ENCODE data around the gene FANK1.
"Not testable (repeated sequence)": the region's sequence is repeated elsewhere in the genome, so short reads cannot be mapped to it uniquely, and the experiment has no call there.

The FANK1 gene

DNA sequence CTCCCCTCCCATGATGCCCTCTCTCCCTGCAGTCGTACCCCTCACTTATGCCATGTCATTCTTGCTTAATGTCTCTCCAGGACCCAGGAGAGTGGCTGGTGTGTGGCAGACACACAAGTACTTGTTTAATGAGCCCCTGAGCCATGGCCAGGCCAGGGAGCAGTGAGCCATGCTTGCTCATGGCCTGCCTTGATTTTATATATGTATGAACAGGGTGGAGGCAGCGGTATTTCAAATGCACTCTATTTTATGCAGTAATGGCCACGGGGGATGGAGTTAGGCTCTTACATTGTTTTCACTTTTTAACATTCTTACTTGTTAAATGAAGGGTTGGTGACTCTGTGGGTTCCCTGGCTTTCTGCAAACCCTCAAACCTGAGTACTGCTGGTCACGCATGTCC is 144.8 kb downstream of the FANK1 start:
- DNase-seq (ENCODE audit: extremely low read depth, low read depth) = no peak
- TF ChIP-seq, protein P1, sequence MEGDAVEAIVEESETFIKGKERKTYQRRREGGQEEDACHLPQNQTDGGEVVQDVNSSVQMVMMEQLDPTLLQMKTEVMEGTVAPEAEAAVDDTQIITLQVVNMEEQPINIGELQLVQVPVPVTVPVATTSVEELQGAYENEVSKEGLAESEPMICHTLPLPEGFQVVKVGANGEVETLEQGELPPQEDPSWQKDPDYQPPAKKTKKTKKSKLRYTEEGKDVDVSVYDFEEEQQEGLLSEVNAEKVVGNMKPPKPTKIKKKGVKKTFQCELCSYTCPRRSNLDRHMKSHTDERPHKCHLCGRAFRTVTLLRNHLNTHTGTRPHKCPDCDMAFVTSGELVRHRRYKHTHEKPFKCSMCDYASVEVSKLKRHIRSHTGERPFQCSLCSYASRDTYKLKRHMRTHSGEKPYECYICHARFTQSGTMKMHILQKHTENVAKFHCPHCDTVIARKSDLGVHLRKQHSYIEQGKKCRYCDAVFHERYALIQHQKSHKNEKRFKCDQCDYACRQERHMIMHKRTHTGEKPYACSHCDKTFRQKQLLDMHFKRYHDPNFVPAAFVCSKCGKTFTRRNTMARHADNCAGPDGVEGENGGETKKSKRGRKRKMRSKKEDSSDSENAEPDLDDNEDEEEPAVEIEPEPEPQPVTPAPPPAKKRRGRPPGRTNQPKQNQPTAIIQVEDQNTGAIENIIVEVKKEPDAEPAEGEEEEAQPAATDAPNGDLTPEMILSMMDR (IDR thresholded peaks at IDR 0.05; ENCODE audit: low read depth, low read length, missing control alignments) = no peak
- H3K4me3 ChIP-seq (replicated peaks; ENCODE audit: low read depth, low read length) = no peak overlapping the region

DNA sequence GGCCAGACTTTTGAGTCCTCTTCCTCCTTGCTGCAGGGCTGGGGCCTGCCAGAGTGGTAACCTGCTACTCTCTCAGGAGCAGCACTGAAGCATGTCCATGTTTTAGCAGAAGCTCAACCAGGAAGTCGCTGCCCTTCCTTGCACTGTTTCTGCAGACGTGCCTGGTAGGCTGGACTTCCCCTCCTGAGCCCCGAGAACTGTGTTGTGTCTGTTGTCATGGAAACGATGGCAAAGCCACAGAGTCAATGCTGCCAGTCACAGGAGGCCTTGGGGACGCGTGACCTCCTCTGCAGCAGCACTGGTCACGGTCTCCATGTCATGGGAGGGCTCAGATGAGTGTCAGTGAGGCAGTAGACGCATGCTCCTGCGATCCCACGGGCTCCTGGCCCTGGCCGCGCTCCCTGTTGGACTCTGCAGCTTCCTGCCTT is 145.5 kb downstream of the FANK1 start:
- no peak for DNase-seq (ENCODE audit: extremely low read depth, low read depth)
- TF ChIP-seq, protein P1 (IDR thresholded peaks at IDR 0.05; ENCODE audit: low read depth, low read length, missing control alignments) = no peak
- H3K4me3 ChIP-seq (replicated peaks; ENCODE audit: low read depth, low read length) = no peak overlapping the region

DNA sequence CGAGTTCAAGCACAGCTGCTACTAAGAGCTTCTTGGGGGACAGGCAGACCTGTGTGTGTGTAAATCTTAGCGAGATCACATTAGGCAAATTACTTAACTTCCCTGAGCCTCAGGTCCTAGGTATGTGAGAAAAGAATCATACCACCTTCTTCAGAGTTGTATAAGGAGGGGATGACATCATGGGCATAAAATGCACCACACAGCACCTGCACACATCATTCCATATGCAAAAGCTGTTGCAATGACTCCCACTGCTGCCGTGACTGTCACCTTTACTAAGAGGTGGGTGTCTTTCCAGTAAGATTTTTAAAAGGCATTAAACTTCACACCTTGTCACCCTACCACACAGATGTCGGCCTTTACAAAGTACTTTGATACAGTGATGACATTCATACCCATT is 146.0 kb downstream of the FANK1 start:
- no peak for DNase-seq (ENCODE audit: extremely low read depth, low read depth)
- H3K4me3 ChIP-seq (replicated peaks; ENCODE audit: low read depth, low read length) = no peak overlapping the region
- TF ChIP-seq, protein P1 (IDR thresholded peaks at IDR 0.05; ENCODE audit: low read depth, low read length, missing control alignments) = no peak

DNA sequence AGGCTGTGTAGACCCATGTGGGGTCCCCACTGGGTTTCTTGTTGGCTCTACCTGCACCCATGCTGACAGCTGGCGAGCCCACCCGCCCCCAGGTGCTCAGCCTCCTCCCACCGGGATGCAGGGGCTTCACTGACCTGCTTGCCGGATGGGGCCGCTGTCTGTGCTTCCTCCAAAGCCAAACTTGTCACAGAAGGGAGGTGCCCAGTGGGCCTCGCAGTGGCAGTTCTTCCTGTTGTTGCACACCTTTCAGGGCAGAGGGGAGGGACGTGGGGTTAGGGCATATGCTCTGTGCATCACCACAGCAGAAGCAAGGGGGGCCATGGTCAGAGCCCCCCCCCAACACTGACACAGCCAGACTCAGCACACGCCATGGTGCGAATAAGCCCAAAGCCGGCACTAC is 146.5 kb downstream of the FANK1 start:
- TF ChIP-seq, protein P1 (IDR thresholded peaks at IDR 0.05; ENCODE audit: low read depth, low read length, missing control alignments) = no peak
- no peak for DNase-seq (ENCODE audit: extremely low read depth, low read depth)
- no peak overlapping the region for H3K4me3 ChIP-seq (replicated peaks; ENCODE audit: low read depth, low read length)

DNA sequence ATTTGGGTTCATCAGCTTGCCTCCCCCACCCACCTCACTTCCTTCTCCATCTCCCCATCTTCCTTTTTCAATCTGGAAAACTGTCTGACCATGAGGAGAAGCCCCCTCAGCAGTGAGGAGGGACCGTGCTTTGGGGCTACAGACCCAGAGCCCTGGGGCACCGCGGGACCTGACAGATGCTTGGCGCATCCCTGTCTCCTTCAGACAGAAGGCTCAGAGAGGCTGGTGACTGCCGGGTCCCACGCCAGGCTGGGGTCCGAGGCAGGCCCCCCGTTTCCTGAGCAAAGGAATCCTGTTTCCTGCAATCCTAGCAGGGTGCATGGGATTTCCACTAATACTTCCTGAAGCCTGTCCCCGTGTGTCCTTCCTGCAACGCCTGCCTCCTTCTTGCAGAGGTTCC is 147.0 kb downstream of the FANK1 start:
- DNase-seq (ENCODE audit: extremely low read depth, low read depth) = no peak
- no peak overlapping the region for H3K4me3 ChIP-seq (replicated peaks; ENCODE audit: low read depth, low read length)
- TF ChIP-seq, protein P1 (IDR thresholded peaks at IDR 0.05; ENCODE audit: low read depth, low read length, missing control alignments) = no peak

DNA sequence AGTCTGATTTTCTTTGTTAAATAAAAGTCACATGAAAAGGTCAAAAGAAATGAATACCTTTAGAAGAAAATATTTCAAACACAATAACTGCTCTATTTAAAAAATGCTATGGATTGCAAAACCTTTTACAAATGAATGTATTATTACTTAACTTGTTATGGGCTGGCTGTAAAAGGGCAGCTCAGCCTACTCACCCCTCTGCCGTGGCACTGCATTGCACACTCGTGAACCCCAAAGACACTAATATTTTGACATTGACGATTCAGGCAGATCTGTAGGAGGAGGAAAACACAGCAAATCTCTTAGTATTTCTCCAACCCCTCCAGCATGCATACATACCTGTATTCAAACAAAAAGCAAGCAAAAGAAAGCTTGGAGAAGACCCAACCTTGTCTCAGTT is 149.5 kb downstream of the FANK1 start:
- no peak for DNase-seq (ENCODE audit: extremely low read depth, low read depth)
- no peak overlapping the region for H3K4me3 ChIP-seq (replicated peaks; ENCODE audit: low read depth, low read length)
- TF ChIP-seq, protein P1 (IDR thresholded peaks at IDR 0.05; ENCODE audit: low read depth, low read length, missing control alignments) = no peak

DNA sequence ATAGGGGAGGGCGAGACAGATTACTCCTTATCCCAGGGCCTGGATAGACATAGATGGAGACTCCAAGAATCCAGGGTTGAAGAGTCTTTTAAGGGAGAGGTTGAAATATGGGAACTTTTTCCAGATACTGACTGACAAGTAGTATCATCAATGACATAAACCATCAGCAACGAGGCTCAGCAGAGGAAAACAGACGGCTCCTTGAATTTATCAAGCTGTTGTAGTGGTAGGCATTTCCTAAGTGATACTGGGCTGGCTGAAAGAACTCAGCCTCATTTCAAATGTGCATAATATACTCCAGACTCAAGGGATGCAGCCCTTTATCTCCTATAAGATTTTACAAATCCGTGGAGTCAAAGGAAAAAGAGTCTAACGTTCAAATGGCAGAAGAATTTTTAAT is 150.5 kb downstream of the FANK1 start:
- TF ChIP-seq, protein P1 (IDR thresholded peaks at IDR 0.05; ENCODE audit: low read depth, low read length, missing control alignments) = no peak

DNA sequence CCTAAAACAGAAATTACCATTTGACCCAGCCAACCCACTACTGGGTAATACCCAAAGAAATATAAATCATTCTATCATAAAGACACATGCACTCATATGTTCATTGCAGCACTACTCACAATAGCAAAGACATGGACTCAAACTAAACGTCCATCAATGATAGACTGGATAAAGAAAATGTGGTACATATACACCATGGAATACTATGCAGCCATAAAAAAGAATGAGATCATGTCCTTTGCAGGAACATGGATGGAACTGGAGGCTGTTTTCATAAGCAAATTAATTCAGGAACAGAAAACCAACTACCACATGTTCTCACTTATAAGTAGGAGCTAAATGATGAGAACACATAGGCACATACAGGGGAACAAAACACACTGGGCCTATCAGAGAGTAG is 151.4 kb downstream of the FANK1 start:
- DNase-seq (ENCODE audit: extremely low read depth, low read depth); H3K4me3 ChIP-seq (replicated peaks; ENCODE audit: low read depth, low read length): not testable (repeated sequence)

More for the DNA sequence above, 150.5 kb downstream of the FANK1 start:
- no peak overlapping the region for H3K4me3 ChIP-seq (replicated peaks; ENCODE audit: low read depth, low read length)
- no peak for DNase-seq (ENCODE audit: extremely low read depth, low read depth)
